ENCODE results near the gene HDAC4.

Gene HDAC4

DNA sequence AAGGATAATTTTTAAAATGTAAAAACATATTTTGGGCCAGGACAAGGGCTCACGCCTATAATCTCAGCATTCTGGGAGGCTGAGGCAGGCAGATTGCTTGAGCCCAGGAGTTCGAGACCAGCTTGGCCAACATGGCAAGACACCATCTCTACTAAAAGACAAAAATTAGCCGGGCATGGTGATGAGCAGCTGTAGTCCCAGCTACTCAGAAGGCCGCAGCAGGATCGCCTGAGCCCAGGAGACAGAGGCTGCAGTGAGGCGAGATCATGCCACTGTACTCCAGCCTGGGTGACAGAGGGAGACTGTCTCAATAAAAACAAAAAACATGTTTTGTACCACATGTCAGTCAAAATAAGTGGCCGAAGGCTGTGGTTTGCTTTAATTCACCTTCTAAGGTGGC lies 122.5 kb downstream of the HDAC4 start:
- no peak for DNase-seq (ENCODE audit: extremely low spot score)
- ChIA-PET CTCF (no interaction called here), POLR2A (no interaction called here)
- TF ChIP-seq CTBP1 (IDR thresholded peaks at IDR 0.05; ENCODE audit: borderline replicate concordance) (no peak), FOXA1 (IDR thresholded peaks at IDR 0.05) (no peak), LEF1 (IDR thresholded peaks at IDR 0.05; ENCODE audit: borderline replicate concordance) (no peak), ZNF384 (IDR thresholded peaks at IDR 0.05) (no peak), L3MBTL2 (conservative IDR thresholded peaks at IDR 0.05) (no peak), SUZ12 (IDR thresholded peaks at IDR 0.05) (no peak), HDGF (IDR thresholded peaks at IDR 0.05; ENCODE audit: borderline replicate concordance) (no peak), SP1 (IDR thresholded peaks at IDR 0.05) (no peak), ARNT (IDR thresholded peaks at IDR 0.05) (no peak), FOXM1 (IDR thresholded peaks at IDR 0.05; ENCODE audit: borderline replicate concordance) (no peak), BHLHE40 (IDR thresholded peaks at IDR 0.05; ENCODE audit: borderline replicate concordance) (no peak), NFRKB (IDR thresholded peaks at IDR 0.05) (no peak), FOXK2 (IDR thresholded peaks at IDR 0.05) (no peak), TARDBP (IDR thresholded peaks at IDR 0.05) (no peak), ELF4 (IDR thresholded peaks at IDR 0.05) (no peak)
- TF ChIP-seq, protein P1, sequence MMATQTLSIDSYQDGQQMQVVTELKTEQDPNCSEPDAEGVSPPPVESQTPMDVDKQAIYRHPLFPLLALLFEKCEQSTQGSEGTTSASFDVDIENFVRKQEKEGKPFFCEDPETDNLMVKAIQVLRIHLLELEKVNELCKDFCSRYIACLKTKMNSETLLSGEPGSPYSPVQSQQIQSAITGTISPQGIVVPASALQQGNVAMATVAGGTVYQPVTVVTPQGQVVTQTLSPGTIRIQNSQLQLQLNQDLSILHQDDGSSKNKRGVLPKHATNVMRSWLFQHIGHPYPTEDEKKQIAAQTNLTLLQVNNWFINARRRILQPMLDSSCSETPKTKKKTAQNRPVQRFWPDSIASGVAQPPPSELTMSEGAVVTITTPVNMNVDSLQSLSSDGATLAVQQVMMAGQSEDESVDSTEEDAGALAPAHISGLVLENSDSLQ (IDR thresholded peaks at IDR 0.05): no peak

DNA sequence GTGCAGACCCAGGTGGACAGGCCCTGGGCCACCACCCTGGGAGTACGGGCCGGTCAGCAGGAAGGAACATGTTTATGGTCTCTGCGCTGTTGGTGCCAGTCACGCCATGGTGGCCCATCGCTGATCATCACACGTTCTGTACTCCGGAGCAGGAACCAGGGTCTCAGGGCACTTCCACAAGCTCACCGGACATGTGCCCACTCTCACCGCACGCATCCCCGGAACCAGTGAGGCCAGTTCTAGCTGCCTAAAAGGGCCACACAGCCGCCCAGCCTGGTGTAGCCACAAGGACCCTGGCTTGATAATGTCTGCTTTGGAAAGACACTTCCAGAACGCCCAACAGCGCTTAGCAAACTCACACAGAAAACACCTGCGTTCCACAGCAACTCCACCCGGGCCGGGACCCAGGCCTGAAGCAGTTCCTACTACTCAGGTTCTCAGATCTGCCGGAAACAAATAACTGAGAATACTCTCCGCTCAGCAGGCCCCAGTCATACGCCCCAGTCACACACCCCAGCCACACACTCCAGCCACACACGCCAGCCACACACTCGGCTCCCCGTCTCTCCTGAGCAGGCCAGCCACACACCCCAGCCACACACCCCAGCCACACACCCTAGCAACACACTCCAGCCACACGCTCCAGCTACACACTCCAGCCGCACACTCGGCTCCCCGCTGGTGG lies 123.3 kb downstream of the HDAC4 start:
- POLR2A ChIA-PET: no interaction called here

GRCh38 chr2:239276851-239277250 lies 124.0 kb downstream of the HDAC4 start:
- TF ChIP-seq LEF1 (IDR thresholded peaks at IDR 0.05; ENCODE audit: borderline replicate concordance) (no peak), FOXK2 (IDR thresholded peaks at IDR 0.05) (no peak), ELF4 (IDR thresholded peaks at IDR 0.05) (no peak), TARDBP (IDR thresholded peaks at IDR 0.05) (no peak), NFRKB (IDR thresholded peaks at IDR 0.05) (no peak)
- DNase-seq (ENCODE audit: extremely low spot score): no peak
- ChIA-PET CTCF (no interaction called here), POLR2A (no interaction called here)

More for the DNA sequence above, 123.3 kb downstream of the HDAC4 start:
- CTCF ChIA-PET: no interaction called here
- no peak for DNase-seq (ENCODE audit: extremely low spot score)
- TF ChIP-seq ARNT (IDR thresholded peaks at IDR 0.05) (no peak), FOXK2 (IDR thresholded peaks at IDR 0.05) (no peak), FOXM1 (IDR thresholded peaks at IDR 0.05; ENCODE audit: borderline replicate concordance) (no peak), ZNF384 (IDR thresholded peaks at IDR 0.05) (no peak), FOXA1 (IDR thresholded peaks at IDR 0.05) (no peak), SP1 (IDR thresholded peaks at IDR 0.05) (no peak), NFRKB (IDR thresholded peaks at IDR 0.05) (no peak), BHLHE40 (IDR thresholded peaks at IDR 0.05; ENCODE audit: borderline replicate concordance) (no peak), HDGF (IDR thresholded peaks at IDR 0.05; ENCODE audit: borderline replicate concordance) (no peak), CTBP1 (IDR thresholded peaks at IDR 0.05; ENCODE audit: borderline replicate concordance) (no peak), L3MBTL2 (conservative IDR thresholded peaks at IDR 0.05) (no peak), TARDBP (IDR thresholded peaks at IDR 0.05) (no peak), SUZ12 (IDR thresholded peaks at IDR 0.05) (no peak), ELF4 (IDR thresholded peaks at IDR 0.05) (no peak), LEF1 (IDR thresholded peaks at IDR 0.05; ENCODE audit: borderline replicate concordance) (no peak)
- TF ChIP-seq, protein P1 (IDR thresholded peaks at IDR 0.05): no peak

GRCh38 chr2:239275847-239276831 lies 124.7 kb downstream of the HDAC4 start:
- TF ChIP-seq ELF4 (IDR thresholded peaks at IDR 0.05) (no peak), SUZ12 (IDR thresholded peaks at IDR 0.05) (no peak), L3MBTL2 (conservative IDR thresholded peaks at IDR 0.05) (no peak), LEF1 (IDR thresholded peaks at IDR 0.05; ENCODE audit: borderline replicate concordance) (no peak), ARNT (IDR thresholded peaks at IDR 0.05) (no peak), ZNF384 (IDR thresholded peaks at IDR 0.05) (no peak), BHLHE40 (IDR thresholded peaks at IDR 0.05; ENCODE audit: borderline replicate concordance) (no peak), NFRKB (IDR thresholded peaks at IDR 0.05) (no peak), FOXM1 (IDR thresholded peaks at IDR 0.05; ENCODE audit: borderline replicate concordance) (no peak), SP1 (IDR thresholded peaks at IDR 0.05) (no peak), HDGF (IDR thresholded peaks at IDR 0.05; ENCODE audit: borderline replicate concordance) (no peak), FOXK2 (IDR thresholded peaks at IDR 0.05) (no peak), TARDBP (IDR thresholded peaks at IDR 0.05) (no peak), FOXA1 (IDR thresholded peaks at IDR 0.05) (no peak), CTBP1 (IDR thresholded peaks at IDR 0.05; ENCODE audit: borderline replicate concordance) (no peak)
- TF ChIP-seq, protein P1 (IDR thresholded peaks at IDR 0.05): no peak
- CTCF ChIA-PET: no interaction called here
- POLR2A ChIA-PET: no interaction called here
- DNase-seq (ENCODE audit: extremely low spot score): no peak

- CTCF ChIA-PET: no interaction called here
- no peak for DNase-seq (ENCODE audit: extremely low spot score)
- no peak for TF ChIP-seq FOXK2 (IDR thresholded peaks at IDR 0.05)
- TF ChIP-seq, protein P1 (IDR thresholded peaks at IDR 0.05): 0 out of 2 replicates have a peak, but pooled peaks have one; percentile 15
- TF ChIP-seq L3MBTL2 (conservative IDR thresholded peaks at IDR 0.05): no peak
- POLR2A ChIA-PET: no interaction called here
Measured at GRCh38 chr2:239275044-239275685, 125.7 kb downstream of the HDAC4 start.

All from HEK293T (cell line).